ENCODE measurements around the gene CFAP20.
"Not testable (repeated sequence)": the region's sequence is repeated elsewhere in the genome, so short reads cannot be mapped to it uniquely, and the experiment has no call there.

- TF ChIP-seq CTCF, POLR2AphosphoS5 (IDR thresholded peaks at IDR 0.05): not testable (repeated sequence)
Observed at GRCh38 chr16:58090396-58090795, 38.8 kb downstream of the CFAP20 start.
